Endothelial cell of umbilical vein (primary cell): ENCODE data around the gene EXD3.

Experiments used
- CTCF ChIP-seq, 2 donors: IDR thresholded peaks; 1 replicate in 1 of 2; 2 replicates in 1 of 2; pipeline ENCODE4 v1.5.1; 2011; ENCODE audit warnings: low read length in 2 of 2, mild to moderate bottlenecking in 2 of 2, moderate library complexity in 2 of 2, control low read depth in 1 of 2, inconsistent platforms in 1 of 2, low read depth in 1 of 2; ENCODE audit not compliant: insufficient read depth in 1 of 2; ENCODE audit errors: extremely low read depth in 1 of 2
- POLR2AphosphoS5 ChIP-seq: IDR thresholded peaks from 2 replicates; pipeline ENCODE4 v1.6.1; 2012; ENCODE audit warnings: low read depth, mild to moderate bottlenecking, control low read depth, low read length, moderate library complexity; ENCODE audit not compliant: insufficient read depth

- no peak for TF ChIP-seq CTCF (IDR thresholded peaks at IDR 0.05; ENCODE audit: extremely low read depth in 1 of 2, insufficient read depth in 1 of 2, low read depth in 1 of 2, low read length in 2 of 2)
- no peak for TF ChIP-seq POLR2AphosphoS5
These were observed 941 bp downstream of the EXD3 start for GRCh38 chr9:137421838-137422603.
